Ishikawa (cell line): ENCODE measurements around the gene LRFN3.

Experiments
- CEBPB ChIP-seq: IDR thresholded peaks from 2 replicates; pipeline ENCODE4 v1.6.1; 2012
- CREB1 ChIP-seq: IDR thresholded peaks from 2 replicates; pipeline ENCODE4 v1.6.1; 2012; ENCODE audit warnings: low read depth
- EGR1 ChIP-seq: IDR thresholded peaks from 2 replicates; pipeline ENCODE4 v1.6.1; 2012
- EP300 ChIP-seq: IDR thresholded peaks from 2 replicates; pipeline ENCODE4 v1.6.1; 2012; ENCODE audit warnings: borderline replicate concordance
- FOXM1 ChIP-seq: IDR thresholded peaks from 2 replicates; pipeline ENCODE4 v1.6.1; 2012; ENCODE audit warnings: low read depth, borderline replicate concordance
- NFIC ChIP-seq: IDR thresholded peaks from 2 replicates; pipeline ENCODE4 v1.6.1; 2012
- RAD21 ChIP-seq: IDR thresholded peaks from 2 replicates; pipeline ENCODE4 v1.6.1; 2012; ENCODE audit warnings: low read depth
- REST ChIP-seq: IDR thresholded peaks from 2 replicates; pipeline ENCODE4 v1.6.1; 2012; ENCODE audit warnings: low read depth, mild to moderate bottlenecking
- TAF1 ChIP-seq: IDR thresholded peaks from 2 replicates; pipeline ENCODE4 v1.6.1; 2012; ENCODE audit warnings: low read depth, mild to moderate bottlenecking
- TCF12 ChIP-seq: IDR thresholded peaks from 2 replicates; pipeline ENCODE4 v1.6.1; 2012; ENCODE audit warnings: low read depth
- TEAD4 ChIP-seq: IDR thresholded peaks from 2 replicates; pipeline ENCODE4 v1.6.1; 2012
- YY1 ChIP-seq: IDR thresholded peaks from 2 replicates; pipeline ENCODE4 v1.6.1; 2012; ENCODE audit warnings: low read depth
- ZBTB7A ChIP-seq: IDR thresholded peaks from 2 replicates; pipeline ENCODE4 v1.6.1; 2012; ENCODE audit warnings: low read depth
- TF ChIP-seq, protein P1 (sequence below): IDR thresholded peaks from 2 replicates; pipeline ENCODE4 v1.6.1; 2012
- TF ChIP-seq, protein P2 (sequence below): IDR thresholded peaks from 2 replicates; pipeline ENCODE4 v1.6.1; 2012

Gene LRFN3

DNA sequence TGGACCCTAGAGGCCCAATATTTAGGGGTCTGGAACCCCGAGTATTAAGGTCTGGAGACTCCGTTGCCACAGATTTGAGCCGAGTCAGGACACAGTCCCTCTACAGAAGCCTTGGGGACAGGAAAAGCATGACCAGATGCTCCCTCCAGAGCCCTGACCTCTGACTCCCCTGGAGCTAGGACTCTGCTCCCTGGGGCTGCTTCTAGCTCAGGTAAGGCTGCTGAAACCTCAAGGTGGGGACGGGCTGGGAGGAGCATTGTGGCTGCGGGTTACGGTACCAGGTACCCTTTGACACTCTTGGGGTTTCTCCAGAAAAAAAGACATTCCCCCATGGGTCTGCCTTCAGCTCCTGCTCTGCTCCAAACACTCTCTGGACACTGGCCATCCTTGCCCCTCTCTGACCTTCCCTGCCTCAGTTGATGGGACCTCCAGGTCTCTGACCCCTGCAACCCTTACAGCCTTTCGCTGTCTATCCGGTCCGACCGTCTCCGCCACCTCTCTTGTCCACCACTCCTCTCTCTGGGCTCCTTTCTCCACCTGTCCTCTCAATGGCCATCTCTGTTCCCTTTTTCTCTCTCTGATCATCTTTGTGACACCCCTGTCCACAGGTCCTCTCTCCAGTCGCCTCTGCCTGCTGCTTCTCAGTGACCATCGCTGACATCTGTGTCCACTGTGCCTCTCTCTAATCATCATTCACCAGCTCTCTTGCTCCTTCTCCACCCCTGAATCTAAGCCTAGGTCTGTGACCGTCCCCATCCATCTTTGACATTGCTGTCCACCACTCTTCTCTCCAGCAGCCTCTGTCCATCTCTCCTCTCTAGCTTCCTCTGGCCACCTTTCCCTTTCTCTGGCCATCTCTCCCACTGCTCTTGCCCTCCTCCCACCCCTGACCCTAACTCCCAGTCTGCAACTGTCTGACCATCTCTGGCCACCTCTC, 1.4 kb downstream of the LRFN3 start:
- no peak for TF ChIP-seq TCF12
- TF ChIP-seq, protein P1, sequence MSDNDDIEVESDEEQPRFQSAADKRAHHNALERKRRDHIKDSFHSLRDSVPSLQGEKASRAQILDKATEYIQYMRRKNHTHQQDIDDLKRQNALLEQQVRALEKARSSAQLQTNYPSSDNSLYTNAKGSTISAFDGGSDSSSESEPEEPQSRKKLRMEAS: no peak
- TF ChIP-seq, protein P2, sequence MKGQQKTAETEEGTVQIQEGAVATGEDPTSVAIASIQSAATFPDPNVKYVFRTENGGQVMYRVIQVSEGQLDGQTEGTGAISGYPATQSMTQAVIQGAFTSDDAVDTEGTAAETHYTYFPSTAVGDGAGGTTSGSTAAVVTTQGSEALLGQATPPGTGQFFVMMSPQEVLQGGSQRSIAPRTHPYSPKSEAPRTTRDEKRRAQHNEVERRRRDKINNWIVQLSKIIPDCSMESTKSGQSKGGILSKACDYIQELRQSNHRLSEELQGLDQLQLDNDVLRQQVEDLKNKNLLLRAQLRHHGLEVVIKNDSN: no peak
- no peak for TF ChIP-seq REST
- no peak for TF ChIP-seq TEAD4
- no peak for TF ChIP-seq TAF1
- TF ChIP-seq RAD21: no peak
- TF ChIP-seq CREB1: no peak

DNA sequence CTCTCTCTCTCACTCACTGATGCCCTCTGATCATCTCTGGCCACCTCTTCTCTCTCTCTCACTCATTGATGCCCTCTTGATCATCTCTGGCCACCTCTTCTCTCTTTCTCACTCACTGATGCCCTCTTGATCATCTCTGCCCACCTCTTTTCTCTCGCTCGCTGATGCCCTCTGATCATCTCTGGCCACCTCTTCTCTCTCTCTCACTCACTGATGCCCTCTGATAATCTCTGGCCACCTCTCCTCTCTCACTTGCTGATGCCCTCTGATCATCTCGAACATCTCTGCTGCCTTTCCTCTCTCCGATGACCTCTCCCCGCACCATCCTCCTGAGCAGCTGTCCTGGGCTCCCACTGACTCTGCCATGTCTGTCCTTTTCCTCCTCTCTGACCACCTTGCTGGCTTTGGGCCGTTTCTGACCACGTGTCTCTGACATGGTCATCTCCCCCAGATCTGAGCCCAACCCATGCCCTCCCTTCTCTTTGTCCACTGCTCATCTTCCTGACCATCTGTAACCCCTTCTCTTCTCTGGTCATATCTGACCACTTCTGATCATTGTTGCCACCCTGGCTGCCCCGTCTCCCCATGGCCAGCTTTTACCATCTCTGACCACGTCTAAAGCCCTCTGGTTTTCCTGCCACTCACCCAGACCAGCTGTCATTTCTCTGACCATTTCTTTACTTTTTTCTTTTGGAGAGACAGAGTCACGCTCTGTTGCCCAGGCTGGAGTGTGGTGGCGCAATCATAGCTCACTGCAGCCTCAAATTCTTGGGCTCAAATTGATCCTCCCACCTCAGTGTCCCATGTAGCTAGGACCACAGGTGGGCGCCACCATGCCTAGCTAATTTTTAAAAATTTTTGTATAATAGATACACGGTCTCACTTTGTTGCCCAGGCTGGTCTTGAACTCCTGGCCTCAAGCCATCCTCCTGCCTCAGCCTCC, 2.4 kb downstream of the LRFN3 start:
- TF ChIP-seq, protein P1: no peak
- TF ChIP-seq REST (no peak), CREB1 (no peak), EGR1 (no peak), CEBPB (peak; percentile 78)

GRCh38 chr19:35939307-35940077, 3.3 kb downstream of the LRFN3 start:
- TF ChIP-seq FOXM1 (no peak), REST (no peak), TEAD4 (no peak), YY1 (no peak), ZBTB7A (no peak), EGR1 (no peak), NFIC (no peak), CREB1 (no peak), TAF1 (no peak), RAD21 (no peak), CEBPB (no peak), TCF12 (no peak), EP300 (no peak)
- TF ChIP-seq, protein P2: no peak
- TF ChIP-seq, protein P1: no peak
